GM23338 (cell line): ENCODE data around the gene PML. TPM values are rescaled to one million over a fixed set of nuclear protein-coding genes. Genes with fewer than 3 reads are reported as not detected.
"Not testable (repeated sequence)": the region's sequence is repeated elsewhere in the genome, so short reads cannot be mapped to it uniquely, and the experiment has no call there.

Experiments
- ATAC-seq: fragments of 200-7000 bp; cut with Tn5 transposase; 3 replicates; pipeline ENCODE4 v1.9.1; 2020
- DNase-seq: peaks from one replicate; pipeline ENCODE4 v3.0.0-alpha.2; 2015; ENCODE audit warnings: low spot score
- H2AFZ ChIP-seq: fragments of 200-600 bp; sonication (generic); 2 replicates; pipeline ENCODE4 v1.8.0; 2016; ENCODE audit warnings: antibody characterized with exemption, mild to moderate bottlenecking, moderate library complexity
- H3F3A ChIP-seq: fragments of 200-600 bp; sonication (generic); replicated peaks from 2 replicates; pipeline ENCODE4 v1.8.0; 2017; ENCODE audit warnings: antibody characterized with exemption, mixed run types, low read depth
- H3K27ac ChIP-seq: fragments of 200-600 bp; sonication (generic); 2 replicates; pipeline ENCODE4 v1.6.1; 2016; ENCODE audit warnings: low read depth
- H3K27me3 ChIP-seq: fragments of 200-600 bp; sonication (generic); 2 replicates; pipeline ENCODE4 v1.8.0; 2016; ENCODE audit warnings: mild to moderate bottlenecking, mixed run types, moderate library complexity; ENCODE audit not compliant: insufficient read depth
- H3K36me3 ChIP-seq: fragments of 200-600 bp; sonication (generic); 2 replicates; pipeline ENCODE4 v1.8.0; 2016; ENCODE audit warnings: mild to moderate bottlenecking; ENCODE audit not compliant: insufficient read depth
- H3K4me1 ChIP-seq: fragments of 200-600 bp; sonication (generic); 2 replicates; pipeline ENCODE4 v1.8.0; 2016; ENCODE audit warnings: mild to moderate bottlenecking, moderate library complexity; ENCODE audit not compliant: insufficient read depth
- H3K4me2 ChIP-seq: fragments of 200-600 bp; sonication (generic); 2 replicates; pipeline ENCODE4 v1.7.1; 2017; ENCODE audit warnings: mixed run types
- H3K4me3 ChIP-seq: fragments of 200-600 bp; sonication (generic); 2 replicates; pipeline ENCODE4 v1.6.1; 2016; ENCODE audit warnings: mixed run types
- H3K79me2 ChIP-seq: fragments of 200-600 bp; sonication (generic); replicated peaks from 2 replicates; pipeline ENCODE4 v1.8.0; 2017; ENCODE audit warnings: mild to moderate bottlenecking; ENCODE audit not compliant: insufficient read depth
- H3K9me2 ChIP-seq: fragments of 200-600 bp; sonication (generic); 2 replicates; pipeline ENCODE4 v1.8.0; 2017; ENCODE audit not compliant: insufficient read depth
- H4K20me1 ChIP-seq: fragments of 200-600 bp; sonication (generic); replicated peaks from 2 replicates; pipeline ENCODE4 v1.8.0; 2017; ENCODE audit warnings: mild to moderate bottlenecking; ENCODE audit not compliant: insufficient read depth
- H3K27ac Mint-ChIP-seq: 2 replicates; pipeline ENCODE4 v1.8.0; 2020; ENCODE audit warnings: inconsistent platforms, mild to moderate bottlenecking, moderate library complexity, mixed read lengths
- H3K27me3 Mint-ChIP-seq: 3 replicates; pipeline ENCODE4 v1.8.0; 2022; ENCODE audit warnings: low read depth, mild to moderate bottlenecking, moderate library complexity, mixed read lengths, inconsistent platforms; ENCODE audit not compliant: insufficient read depth, poor library complexity
- H3K36me3 Mint-ChIP-seq: 3 replicates; pipeline ENCODE4 v1.8.0; 2021; ENCODE audit warnings: low read depth, mild to moderate bottlenecking, inconsistent platforms, moderate library complexity, mixed read lengths
- H3K4me1 Mint-ChIP-seq: 3 replicates; pipeline ENCODE4 v1.8.0; 2020; ENCODE audit warnings: mild to moderate bottlenecking, inconsistent platforms, mixed read lengths
- H3K4me3 Mint-ChIP-seq: 3 replicates; pipeline ENCODE4 v1.8.0; 2021; ENCODE audit warnings: moderate library complexity, mild to moderate bottlenecking, inconsistent platforms, mixed read lengths
- H3K9me3 Mint-ChIP-seq: 3 replicates; pipeline ENCODE4 v1.8.0; 2020; ENCODE audit warnings: moderate library complexity, mild to moderate bottlenecking, inconsistent platforms, mixed read lengths
- CREB1 ChIP-seq: fragments of 250-450 bp; sonication (Bioruptor Pico); IDR thresholded peaks from 2 replicates; pipeline ENCODE4 v1.5.0; 2020; ENCODE audit warnings: low read depth, mild to moderate bottlenecking, moderate library complexity
- CTCF ChIP-seq, 2 experiments: fragments of 200-600 bp in 1 of 2; sonication (generic) in 1 of 2; conservative IDR thresholded peaks; 2 replicates each; pipeline versions ENCODE4 v1.5.1 to v1.6.1; 2016 to 2017; ENCODE audit warnings: antibody characterized with exemption in 2 of 2, low read depth in 2 of 2, mild to moderate bottlenecking in 2 of 2, moderate library complexity in 1 of 2
- ETS1 ChIP-seq: IDR thresholded peaks from 2 replicates; pipeline ENCODE4 v1.6.1; 2016; ENCODE audit warnings: antibody characterized with exemption
- EZH2phosphoT487 ChIP-seq: fragments of 200-600 bp; sonication (generic); IDR thresholded peaks from one replicate; pipeline ENCODE4 v1.8.1; 2018; ENCODE audit warnings: antibody characterized with exemption; ENCODE audit not compliant: unreplicated experiment
- JUNB ChIP-seq: IDR thresholded peaks from one replicate; pipeline ENCODE4 v1.6.1; 2016; ENCODE audit warnings: antibody characterized with exemption; ENCODE audit not compliant: unreplicated experiment
- NANOG ChIP-seq: IDR thresholded peaks from 2 replicates; pipeline ENCODE4 v1.6.1; 2016; ENCODE audit warnings: antibody characterized with exemption, borderline replicate concordance
- REST ChIP-seq: IDR thresholded peaks from one replicate; pipeline ENCODE4 v1.6.1; 2018; ENCODE audit warnings: antibody characterized with exemption; ENCODE audit not compliant: unreplicated experiment
- STAT1 ChIP-seq: IDR thresholded peaks from one replicate; pipeline ENCODE4 v1.6.1; 2016; ENCODE audit warnings: antibody characterized with exemption; ENCODE audit not compliant: unreplicated experiment
- ZNF114 ChIP-seq: fragments of 250-450 bp; sonication (Bioruptor Pico); IDR thresholded peaks from 2 replicates; pipeline ENCODE4 v1.5.0; 2020; ENCODE audit warnings: mild to moderate bottlenecking, moderate library complexity
- ZNF331 ChIP-seq: fragments of 250-450 bp; sonication (Bioruptor Pico); IDR thresholded peaks from 2 replicates; pipeline ENCODE4 v1.5.0; 2020; ENCODE audit warnings: low read depth, mild to moderate bottlenecking, moderate library complexity
- polyA plus RNA-seq: library from polyadenylated mRNA; unstranded; fragments of >200 nt; fragmentation: Nextera tagmentation; extraction: Ambion mirVana; gene quantifications from 2 replicates; pipeline ENCODE4 v1.2.1, GENCODE V29; 2016
- total RNA-seq: library from RNA; depleted of rRNA; stranded (reverse); fragments of >200 nt; shearing (Covaris generic); gene quantifications from 2 replicates; pipeline ENCODE4 v1.2.3, GENCODE V29; 2014

PML gene
- total and polyA plus RNA-seq, 2 experiments from 2014 or later = 19.0 to 73.1 TPM

- H3K27ac ChIP-seq, H3K4me2 ChIP-seq, H3K36me3 ChIP-seq, H2AFZ ChIP-seq, H4K20me1 ChIP-seq, H3K4me3 ChIP-seq, H3K9me2 ChIP-seq, H3K27ac Mint-ChIP-seq, H3F3A ChIP-seq, H3K36me3 Mint-ChIP-seq, DNase-seq, ATAC-seq, H3K4me1 ChIP-seq, H3K79me2 ChIP-seq, H3K4me3 Mint-ChIP-seq: not testable (repeated sequence)
- H3K27me3 ChIP-seq = peaks cover 12% of the 10 kb centered on the region; the same call in 1 of the 2 replicates
- Mint-ChIP-seq H3K9me3 (peaks cover 13% of the 10 kb centered on the region; the same call in 1 of the 3 replicates), H3K4me1 (peaks cover 15% of the 10 kb centered on the region), H3K27me3 (peaks cover 17% of the 10 kb centered on the region)
Measured at GRCh38 chr15:74056330-74056729, 61.8 kb downstream of the PML start.

- H3K4me2 ChIP-seq, H3K4me1 Mint-ChIP-seq, H4K20me1 ChIP-seq, H3K4me3 ChIP-seq, H3K27ac ChIP-seq, H3K4me3 Mint-ChIP-seq, H3K27ac Mint-ChIP-seq, H3F3A ChIP-seq, H3K79me2 ChIP-seq, H3K36me3 Mint-ChIP-seq, ATAC-seq, H3K9me2 ChIP-seq, H2AFZ ChIP-seq, DNase-seq, H3K36me3 ChIP-seq, H3K4me1 ChIP-seq: not testable (repeated sequence)
- Mint-ChIP-seq H3K27me3 (peaks cover 21% of the 10 kb centered on the region), H3K9me3 (peaks cover 13% of the 10 kb centered on the region; the same call in 1 of the 3 replicates)
- peaks cover 12% of the 10 kb centered on the region; the same call in 1 of the 2 replicates for H3K27me3 ChIP-seq
Measured at GRCh38 chr15:74059050-74059833, 64.7 kb downstream of the PML start.

- H3K4me3 Mint-ChIP-seq = no peak overlapping the region
- peaks cover 13% of the 10 kb centered on the region; the same call in 1 of the 3 replicates for H3K9me3 Mint-ChIP-seq
- Histone ChIP-seq H3K4me3 (no peak overlapping the region), H4K20me1 (no peaks in the 10 kb centered on the region), H3K36me3 (no peaks in the 10 kb centered on the region), H3K4me1 (no peaks in the 10 kb centered on the region), H2AFZ (no peak overlapping the region), H3K9me2 (no peaks in the 10 kb centered on the region), H3K79me2 (no peaks in the 10 kb centered on the region), H3F3A (no peaks in the 10 kb centered on the region), H3K27me3 (peaks cover 3% of the 10 kb centered on the region; the same call in 1 of the 2 replicates), H3K27ac (no peak overlapping the region), H3K4me2 (no peak overlapping the region)
- ATAC-seq (no peak), DNase-seq (no peak)
- H3K36me3 Mint-ChIP-seq = no peaks in the 10 kb centered on the region; the same call in 2 of the 3 replicates
- peaks cover 18% of the 10 kb centered on the region for H3K27me3 Mint-ChIP-seq
- H3K4me1 Mint-ChIP-seq = peaks cover 3% of the 10 kb centered on the region
- no peak overlapping the region for H3K27ac Mint-ChIP-seq
- no peak for TF ChIP-seq REST
- TF ChIP-seq CTCF (conservative IDR thresholded peaks at IDR 0.05; ENCODE audit: low read depth in 2 of 2) = no peak
- TF ChIP-seq CREB1 (CRISPR knock-in tag) = no peak
- TF ChIP-seq STAT1 = no peak
- no peak for TF ChIP-seq ETS1
- TF ChIP-seq ZNF331 (CRISPR knock-in tag) = no peak
- TF ChIP-seq NANOG = no peak
- no peak for TF ChIP-seq ZNF114 (CRISPR knock-in tag)
- no peak for TF ChIP-seq EZH2phosphoT487
- no peak for TF ChIP-seq JUNB
Measured at GRCh38 chr15:74060251-74060650, 65.7 kb downstream of the PML start.
